DMS114 treated with DMSO at 0.1 percent for 48 hours (cell line): ENCODE results near the gene ZNF577.

Source experiments
- DNase-seq: peaks from one replicate; lab custom pipeline; 2025; ENCODE audit not compliant: unreplicated experiment; lab: John Stamatoyannopoulos, UW

The ZNF577 gene

DNA sequence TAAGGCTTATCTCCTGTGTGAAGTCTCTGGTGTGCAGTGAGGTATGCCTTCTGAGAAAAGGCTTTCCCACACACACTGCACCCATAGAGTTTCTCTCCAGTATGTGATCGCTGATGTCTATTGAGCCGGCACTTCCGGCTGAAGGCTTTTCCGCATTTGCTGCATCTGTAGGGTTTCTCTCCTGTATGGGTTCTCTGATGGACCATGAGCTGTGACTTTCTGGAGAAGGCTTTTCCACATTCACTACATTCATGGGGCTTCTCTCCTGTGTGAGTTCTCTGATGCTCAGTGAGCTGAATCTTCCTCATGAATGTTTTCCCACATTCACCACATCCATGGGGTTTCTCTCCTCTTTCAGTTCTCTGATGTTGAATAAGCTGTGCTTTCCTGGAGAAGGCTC is 14.7 kb downstream of the ZNF577 start:
- no peak for DNase-seq

DNA sequence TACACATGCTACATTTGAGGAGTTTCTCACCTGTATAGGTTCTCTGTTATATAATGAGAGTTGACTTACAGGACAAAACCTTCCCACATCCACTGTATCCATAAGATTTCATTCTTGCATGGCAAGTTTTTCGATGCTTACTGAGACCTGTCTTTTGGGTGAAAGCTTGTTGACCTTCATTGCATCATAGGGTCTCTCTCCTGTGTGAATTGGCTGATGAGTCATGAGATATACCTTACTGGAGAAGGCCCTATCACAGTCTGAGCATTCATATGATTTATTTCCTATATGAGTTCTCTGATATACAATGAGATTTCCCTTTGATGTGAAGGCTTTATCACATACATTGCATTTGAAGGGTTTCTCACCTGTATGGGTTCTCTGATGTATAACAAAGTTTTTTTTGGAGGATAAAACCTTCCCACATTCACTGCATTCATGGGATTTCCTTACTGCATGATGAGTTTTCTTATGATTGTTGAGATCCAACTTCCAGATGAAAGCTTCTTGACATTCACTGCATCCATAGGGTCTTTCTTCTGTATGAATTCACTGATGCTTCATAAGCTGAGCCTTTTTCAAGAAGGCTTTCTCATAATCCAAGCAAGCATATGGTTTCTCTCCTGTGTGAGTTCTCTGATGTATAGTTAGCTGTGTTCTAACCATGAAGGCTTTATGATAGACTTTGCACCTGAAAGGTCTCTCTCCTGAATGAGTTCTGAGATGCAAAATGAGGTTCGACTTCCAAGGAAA is 25.7 kb downstream of the ZNF577 start:
- DNase-seq, result no peak

DNA sequence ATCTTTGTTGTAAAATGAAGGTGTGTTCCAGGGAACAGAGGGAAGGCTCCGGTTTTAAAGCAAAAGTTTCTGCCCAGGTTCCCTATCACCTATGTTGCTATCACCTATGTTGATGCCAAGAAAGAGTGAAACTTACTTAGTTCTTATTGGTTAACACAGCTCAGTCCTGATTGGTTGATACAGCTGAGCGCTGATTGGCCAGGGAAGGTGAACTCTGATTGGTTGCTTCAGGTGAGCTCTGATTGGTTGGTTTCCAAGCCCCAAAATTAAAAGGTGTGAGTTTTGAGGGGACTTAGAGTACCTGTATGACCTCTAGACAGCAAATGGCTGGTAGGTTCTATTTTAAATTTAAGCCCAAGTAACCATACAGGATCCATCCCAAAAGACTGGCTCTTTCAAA is 50.6 kb downstream of the ZNF577 start:
- no peak for DNase-seq

DNA sequence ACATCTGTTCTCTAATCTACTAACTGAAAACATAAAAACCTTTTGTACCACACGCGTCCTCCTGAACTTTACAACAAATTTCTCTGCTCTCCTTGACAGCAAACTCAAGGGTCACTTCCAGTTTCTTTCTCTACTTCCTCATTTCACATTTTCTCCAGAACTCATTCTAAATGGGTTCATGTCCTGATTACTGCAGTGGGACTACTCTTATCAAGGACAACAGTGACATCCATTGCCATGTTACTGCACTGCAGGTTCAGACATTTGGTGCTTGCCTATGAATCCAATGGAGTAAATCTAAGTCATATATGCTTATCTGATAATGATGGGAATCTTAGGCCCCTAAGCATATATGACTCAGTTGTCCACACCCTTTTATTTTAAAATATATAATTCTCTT is 57.5 kb downstream of the ZNF577 start:
- DNase-seq, result no peak

DNA sequence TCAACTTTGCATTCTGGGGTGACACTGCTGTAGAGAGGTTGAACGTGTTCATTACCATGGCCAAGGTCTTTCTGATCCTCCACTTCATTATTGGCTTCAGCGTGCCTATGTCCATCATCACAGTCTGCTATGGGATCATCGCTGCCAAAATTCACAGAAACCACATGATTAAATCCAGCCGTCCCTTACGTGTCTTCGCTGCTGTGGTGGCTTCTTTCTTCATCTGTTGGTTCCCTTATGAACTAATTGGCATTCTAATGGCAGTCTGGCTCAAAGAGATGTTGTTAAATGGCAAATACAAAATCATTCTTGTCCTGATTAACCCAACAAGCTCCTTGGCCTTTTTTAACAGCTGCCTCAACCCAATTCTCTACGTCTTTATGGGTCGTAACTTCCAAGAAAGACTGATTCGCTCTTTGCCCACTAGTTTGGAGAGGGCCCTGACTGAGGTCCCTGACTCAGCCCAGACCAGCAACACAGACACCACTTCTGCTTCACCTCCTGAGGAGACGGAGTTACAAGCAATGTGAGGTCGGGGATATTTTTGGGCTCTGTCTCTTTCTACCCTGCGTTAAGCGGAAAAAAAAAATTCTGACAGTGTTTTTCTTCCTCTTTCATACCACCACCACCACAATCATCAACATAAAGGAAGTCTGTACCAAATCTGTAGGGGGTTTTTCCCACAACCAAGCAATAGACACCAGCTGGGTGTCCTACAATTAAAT is 63.3 kb downstream of the ZNF577 start:
- no peak for DNase-seq

DNA sequence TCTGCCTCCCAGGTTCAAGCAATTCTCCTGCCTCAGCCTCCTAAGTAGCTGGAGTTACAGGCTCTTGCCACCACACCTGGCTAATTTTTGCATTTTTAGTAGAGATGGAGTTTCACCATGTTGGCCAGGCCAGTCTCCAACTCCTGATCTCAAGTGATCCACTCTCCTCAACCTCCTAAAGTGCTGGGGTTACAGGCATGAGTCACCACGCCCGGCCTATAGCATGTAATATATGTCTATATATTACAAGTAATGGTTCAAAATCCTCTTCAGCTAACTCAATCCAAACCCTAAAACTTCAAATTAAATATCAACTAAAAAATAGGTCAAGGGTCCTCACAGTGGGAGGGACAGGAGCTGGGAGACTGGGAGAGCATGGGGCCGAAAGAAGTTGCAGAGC is 64.8 kb downstream of the ZNF577 start:
- no peak for DNase-seq

DNA sequence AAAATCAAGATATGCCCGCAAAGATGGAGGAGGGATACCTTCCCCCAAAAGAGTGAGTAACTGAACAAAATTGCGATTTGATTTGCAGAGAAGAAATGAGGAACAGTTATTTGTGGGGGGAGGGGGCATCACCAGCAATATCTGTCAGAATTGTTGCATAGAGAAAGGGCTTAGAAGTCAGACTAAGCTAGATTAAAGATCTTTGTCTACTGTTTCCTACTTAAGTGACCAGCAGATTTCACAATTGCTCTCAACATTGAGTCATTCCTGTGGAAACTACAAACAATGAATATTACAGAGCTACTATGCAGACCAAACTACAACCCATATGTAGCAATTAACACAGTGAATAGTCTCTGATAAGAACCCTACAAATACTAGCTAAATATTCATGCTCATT is 65.4 kb downstream of the ZNF577 start:
- no peak for DNase-seq

DNA sequence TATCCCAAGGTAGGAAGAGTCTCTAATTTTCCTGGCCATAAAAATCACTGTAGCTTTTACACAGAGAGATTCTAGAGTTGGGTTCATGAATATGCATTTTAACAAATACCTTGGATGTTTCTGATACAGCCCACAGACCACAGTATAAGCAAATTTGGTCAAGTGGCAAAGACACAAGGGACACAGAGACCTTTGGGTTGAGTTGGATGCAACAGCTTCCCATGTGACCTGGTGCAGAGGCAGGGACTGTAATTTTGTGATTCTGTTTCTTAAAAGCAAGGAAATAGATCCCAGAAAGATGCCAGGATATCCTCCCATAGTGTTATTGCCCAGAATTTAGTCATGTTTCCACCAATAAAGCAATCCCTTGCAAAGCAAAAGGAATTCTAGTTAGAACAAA is 65.8 kb downstream of the ZNF577 start:
- no peak for DNase-seq

DNA sequence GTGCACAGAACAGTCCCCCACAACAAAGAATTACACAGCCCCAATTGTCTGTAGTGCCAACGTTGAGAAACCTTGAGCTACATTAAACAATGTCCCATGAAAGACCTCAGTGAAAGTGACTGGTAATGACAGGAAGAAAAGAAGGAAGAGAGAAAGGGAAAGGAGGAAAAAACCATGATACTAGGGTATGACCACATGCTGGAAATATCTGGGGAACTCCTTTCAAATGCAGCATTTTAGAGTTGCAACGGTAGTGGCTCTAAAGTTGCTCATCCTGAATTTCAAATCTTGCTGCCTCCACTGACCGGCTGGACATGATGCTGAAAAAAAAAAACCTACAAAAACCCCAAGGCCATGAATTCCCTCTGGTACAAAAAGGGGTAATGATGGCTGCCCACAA is 66.3 kb downstream of the ZNF577 start:
- no peak for DNase-seq
